HepG2 (cell line): ENCODE measurements around the gene CALR. TPM values are rescaled to one million over a fixed set of nuclear protein-coding genes. Genes with fewer than 3 reads are reported as not detected.

ENCODE experiments used
- GATAD1 ChIP-seq: IDR thresholded peaks from 2 replicates; pipeline ENCODE4 v1.6.1; 2016; ENCODE audit warnings: missing genetic modification reagents, missing compliant biosample characterization
- KLF9 ChIP-seq: IDR thresholded peaks from 2 replicates; pipeline ENCODE4 v1.6.1; 2016; ENCODE audit warnings: low read depth
- POGZ ChIP-seq: sonication (generic); formaldehyde crosslinking; IDR thresholded peaks from 2 replicates; pipeline ENCODE4 v1.4.0; 2020; ENCODE audit warnings: mild to moderate bottlenecking, missing genetic modification reagents
- REL ChIP-seq: sonication (generic); formaldehyde crosslinking; conservative IDR thresholded peaks from 2 replicates; pipeline ENCODE4 v1.8.0; 2022; ENCODE audit warnings: mild to moderate bottlenecking, missing genetic modification reagents, moderate library complexity
- TOPORS ChIP-seq: sonication (generic); formaldehyde crosslinking; IDR thresholded peaks from 2 replicates; pipeline ENCODE4 v1.8.0; 2023; ENCODE audit warnings: mild to moderate bottlenecking, missing genetic modification reagents
- YEATS2 ChIP-seq: sonication (generic); formaldehyde crosslinking; IDR thresholded peaks from 2 replicates; pipeline ENCODE4 v1.4.0; 2020; ENCODE audit warnings: missing genetic modification reagents, borderline replicate concordance
- ZNF121 ChIP-seq: sonication (generic); formaldehyde crosslinking; IDR thresholded peaks from 2 replicates; pipeline ENCODE4 v1.5.0; 2020; ENCODE audit warnings: mild to moderate bottlenecking, missing genetic modification reagents
- ZNF235 ChIP-seq: sonication (generic); formaldehyde crosslinking; IDR thresholded peaks from 2 replicates; pipeline ENCODE4 v1.8.1; 2023; ENCODE audit warnings: mild to moderate bottlenecking, missing genetic modification reagents, borderline replicate concordance
- ZNF570 ChIP-seq: sonication (generic); formaldehyde crosslinking; IDR thresholded peaks from 2 replicates; pipeline ENCODE4 v1.4.0; 2020; ENCODE audit warnings: mild to moderate bottlenecking, missing genetic modification reagents, borderline replicate concordance
- ZNF792 ChIP-seq: IDR thresholded peaks from 2 replicates; pipeline ENCODE4 v1.6.1; 2016
- polyA plus RNA-seq, 8 experiments: library from polyadenylated mRNA; depleted of rRNA in 3 of 8; stranded (reverse) in 7 of 8; unstranded in 1 of 8; fragments of >200 nt; fragmentation: Illumina TruSeq in 4 of 8; extraction: Trizol in 4 of 8; gene quantifications; 2 replicates each; pipeline versions ENCODE4 v1.2.1 to v1.2.3, GENCODE V29; 2011 to 2016; ENCODE audit warnings: low read depth in 4 of 8, missing spikeins in 1 of 8, mixed read lengths in 1 of 8; ENCODE audit not compliant: insufficient read depth in 1 of 8
- total RNA-seq, 5 experiments: library from RNA; depleted of rRNA; stranded (reverse); fragments of >200 nt; fragmentation: Illumina TruSeq; extraction: Trizol; gene quantifications; 2 replicates each; pipeline ENCODE4 v1.2.3, GENCODE V29; 2016; ENCODE audit warnings: low read depth in 1 of 5
- TF ChIP-seq, protein P1 (sequence below): sonication (generic); formaldehyde crosslinking; IDR thresholded peaks from 2 replicates; pipeline ENCODE4 v1.5.1; 2020; ENCODE audit warnings: missing genetic modification reagents, mild to moderate bottlenecking, borderline replicate concordance
- TF ChIP-seq, protein P2 (sequence below): sonication (generic); formaldehyde crosslinking; IDR thresholded peaks from 2 replicates; pipeline ENCODE4 v1.5.1; 2020; ENCODE audit warnings: missing genetic modification reagents, mild to moderate bottlenecking, borderline replicate concordance
- TF ChIP-seq, protein P3 (sequence below): sonication (generic); formaldehyde crosslinking; IDR thresholded peaks from 2 replicates; pipeline ENCODE4 v1.4.0; 2020; ENCODE audit warnings: low read depth, mild to moderate bottlenecking, missing genetic modification reagents
- TF ChIP-seq, protein P4 (sequence below): sonication (generic); formaldehyde crosslinking; IDR thresholded peaks from 2 replicates; pipeline ENCODE4 v1.4.0; 2020; ENCODE audit warnings: missing genetic modification reagents, low read depth, mild to moderate bottlenecking, borderline replicate concordance
- TF ChIP-seq, protein P5 (sequence below): IDR thresholded peaks from 2 replicates; pipeline ENCODE4 v1.6.1; 2018; ENCODE audit warnings: missing genetic modification reagents, mild to moderate bottlenecking, missing compliant biosample characterization
- TF ChIP-seq, protein P6 (sequence below): sonication (generic); formaldehyde crosslinking; IDR thresholded peaks from 2 replicates; pipeline ENCODE4 v1.8.0; 2022; ENCODE audit warnings: mild to moderate bottlenecking, missing genetic modification reagents

CALR gene
- total and polyA plus RNA-seq, 2 of the 13 experiments (the other 11 are each of a cell fraction or from before 2014, with no cell fraction given), result 898 to 934 TPM

DNA sequence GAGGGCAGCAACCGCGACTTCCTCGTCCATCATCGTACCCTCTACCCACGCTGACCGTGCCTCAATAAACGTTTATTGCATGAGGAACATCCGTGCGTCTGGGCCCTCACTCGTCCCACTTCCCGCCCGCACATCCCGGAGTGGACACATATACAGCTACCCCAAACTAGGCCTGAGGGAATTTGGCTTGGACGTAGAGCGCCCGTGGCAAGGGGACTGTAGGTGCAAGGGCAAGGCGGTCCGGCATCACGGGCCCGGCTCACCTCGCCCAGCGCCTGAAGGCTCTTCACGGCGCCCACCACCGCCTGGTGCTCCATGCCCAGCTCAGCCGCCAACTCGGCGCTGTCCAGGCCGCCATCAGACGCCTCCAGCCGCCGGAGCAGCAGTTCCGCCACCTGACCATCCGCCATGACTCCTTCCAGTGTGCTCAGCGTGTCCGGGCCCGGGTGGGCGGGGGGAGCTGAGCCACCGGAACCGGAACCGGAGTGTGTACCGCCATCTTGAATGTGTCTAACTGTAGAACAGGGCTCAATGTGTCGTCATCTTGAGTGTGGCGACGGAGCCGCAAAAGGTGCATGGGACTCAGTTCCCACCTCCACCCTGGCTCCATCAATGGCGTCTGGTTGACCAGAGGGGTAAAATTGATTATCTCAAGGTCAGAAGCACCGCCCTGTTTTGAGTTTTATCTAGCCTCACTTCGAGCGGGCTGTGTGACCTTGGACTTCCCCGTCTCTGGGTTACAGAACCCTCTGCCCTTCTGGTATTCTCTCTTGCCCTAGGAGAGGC is 4.9 kb upstream of the CALR start, which contains the start of gene FARSA (continued):
- TF ChIP-seq, protein P1, sequence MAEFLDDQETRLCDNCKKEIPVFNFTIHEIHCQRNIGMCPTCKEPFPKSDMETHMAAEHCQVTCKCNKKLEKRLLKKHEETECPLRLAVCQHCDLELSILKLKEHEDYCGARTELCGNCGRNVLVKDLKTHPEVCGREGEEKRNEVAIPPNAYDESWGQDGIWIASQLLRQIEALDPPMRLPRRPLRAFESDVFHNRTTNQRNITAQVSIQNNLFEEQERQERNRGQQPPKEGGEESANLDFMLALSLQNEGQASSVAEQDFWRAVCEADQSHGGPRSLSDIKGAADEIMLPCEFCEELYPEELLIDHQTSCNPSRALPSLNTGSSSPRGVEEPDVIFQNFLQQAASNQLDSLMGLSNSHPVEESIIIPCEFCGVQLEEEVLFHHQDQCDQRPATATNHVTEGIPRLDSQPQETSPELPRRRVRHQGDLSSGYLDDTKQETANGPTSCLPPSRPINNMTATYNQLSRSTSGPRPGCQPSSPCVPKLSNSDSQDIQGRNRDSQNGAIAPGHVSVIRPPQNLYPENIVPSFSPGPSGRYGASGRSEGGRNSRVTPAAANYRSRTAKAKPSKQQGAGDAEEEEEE, result peak; percentile 82; the same call in 1 of the 2 replicates
- peak; percentile 87 for TF ChIP-seq TOPORS (CRISPR knock-in tag)
- 0 out of 2 replicates have a peak, but pooled peaks have one; percentile 32 for TF ChIP-seq REL
- peak; percentile 66 for TF ChIP-seq POGZ (CRISPR knock-in tag)
- TF ChIP-seq, protein P2, sequence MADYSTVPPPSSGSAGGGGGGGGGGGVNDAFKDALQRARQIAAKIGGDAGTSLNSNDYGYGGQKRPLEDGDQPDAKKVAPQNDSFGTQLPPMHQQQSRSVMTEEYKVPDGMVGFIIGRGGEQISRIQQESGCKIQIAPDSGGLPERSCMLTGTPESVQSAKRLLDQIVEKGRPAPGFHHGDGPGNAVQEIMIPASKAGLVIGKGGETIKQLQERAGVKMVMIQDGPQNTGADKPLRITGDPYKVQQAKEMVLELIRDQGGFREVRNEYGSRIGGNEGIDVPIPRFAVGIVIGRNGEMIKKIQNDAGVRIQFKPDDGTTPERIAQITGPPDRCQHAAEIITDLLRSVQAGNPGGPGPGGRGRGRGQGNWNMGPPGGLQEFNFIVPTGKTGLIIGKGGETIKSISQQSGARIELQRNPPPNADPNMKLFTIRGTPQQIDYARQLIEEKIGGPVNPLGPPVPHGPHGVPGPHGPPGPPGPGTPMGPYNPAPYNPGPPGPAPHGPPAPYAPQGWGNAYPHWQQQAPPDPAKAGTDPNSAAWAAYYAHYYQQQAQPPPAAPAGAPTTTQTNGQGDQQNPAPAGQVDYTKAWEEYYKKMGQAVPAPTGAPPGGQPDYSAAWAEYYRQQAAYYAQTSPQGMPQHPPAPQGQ, result no peak
- TF ChIP-seq, protein P3, sequence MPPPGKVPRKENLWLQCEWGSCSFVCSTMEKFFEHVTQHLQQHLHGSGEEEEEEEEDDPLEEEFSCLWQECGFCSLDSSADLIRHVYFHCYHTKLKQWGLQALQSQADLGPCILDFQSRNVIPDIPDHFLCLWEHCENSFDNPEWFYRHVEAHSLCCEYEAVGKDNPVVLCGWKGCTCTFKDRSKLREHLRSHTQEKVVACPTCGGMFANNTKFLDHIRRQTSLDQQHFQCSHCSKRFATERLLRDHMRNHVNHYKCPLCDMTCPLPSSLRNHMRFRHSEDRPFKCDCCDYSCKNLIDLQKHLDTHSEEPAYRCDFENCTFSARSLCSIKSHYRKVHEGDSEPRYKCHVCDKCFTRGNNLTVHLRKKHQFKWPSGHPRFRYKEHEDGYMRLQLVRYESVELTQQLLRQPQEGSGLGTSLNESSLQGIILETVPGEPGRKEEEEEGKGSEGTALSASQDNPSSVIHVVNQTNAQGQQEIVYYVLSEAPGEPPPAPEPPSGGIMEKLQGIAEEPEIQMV (CRISPR knock-in tag), result no peak
- TF ChIP-seq ZNF570 (CRISPR knock-in tag), result no peak
- TF ChIP-seq YEATS2, result peak; percentile 89; the same call in 1 of the 2 replicates
- TF ChIP-seq KLF9 (CRISPR knock-in tag), result 0 out of 2 replicates have a peak, but pooled peaks have one; percentile 34
- peak; percentile 92 for TF ChIP-seq GATAD1
- TF ChIP-seq, protein P4, sequence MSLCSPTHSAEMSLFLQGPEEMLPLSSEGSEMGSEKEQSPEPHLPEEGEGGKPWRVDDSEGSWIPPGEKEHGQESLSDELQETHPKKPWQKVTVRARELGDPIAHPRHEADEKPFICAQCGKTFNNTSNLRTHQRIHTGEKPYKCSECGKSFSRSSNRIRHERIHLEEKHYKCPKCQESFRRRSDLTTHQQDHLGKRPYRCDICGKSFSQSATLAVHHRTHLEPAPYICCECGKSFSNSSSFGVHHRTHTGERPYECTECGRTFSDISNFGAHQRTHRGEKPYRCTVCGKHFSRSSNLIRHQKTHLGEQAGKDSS (CRISPR knock-in tag), result peak; percentile 99
- TF ChIP-seq, protein P5, sequence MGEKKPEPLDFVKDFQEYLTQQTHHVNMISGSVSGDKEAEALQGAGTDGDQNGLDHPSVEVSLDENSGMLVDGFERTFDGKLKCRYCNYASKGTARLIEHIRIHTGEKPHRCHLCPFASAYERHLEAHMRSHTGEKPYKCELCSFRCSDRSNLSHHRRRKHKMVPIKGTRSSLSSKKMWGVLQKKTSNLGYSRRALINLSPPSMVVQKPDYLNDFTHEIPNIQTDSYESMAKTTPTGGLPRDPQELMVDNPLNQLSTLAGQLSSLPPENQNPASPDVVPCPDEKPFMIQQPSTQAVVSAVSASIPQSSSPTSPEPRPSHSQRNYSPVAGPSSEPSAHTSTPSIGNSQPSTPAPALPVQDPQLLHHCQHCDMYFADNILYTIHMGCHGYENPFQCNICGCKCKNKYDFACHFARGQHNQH (CRISPR knock-in tag), result peak; percentile 42; the same call in 1 of the 2 replicates
- peak; percentile 75 for TF ChIP-seq ZNF792 (CRISPR knock-in tag)
- TF ChIP-seq ZNF121 (CRISPR knock-in tag), result no peak
- peak; percentile 22; the same call in 1 of the 2 replicates for TF ChIP-seq ZNF235 (CRISPR knock-in tag)
- TF ChIP-seq, protein P6, sequence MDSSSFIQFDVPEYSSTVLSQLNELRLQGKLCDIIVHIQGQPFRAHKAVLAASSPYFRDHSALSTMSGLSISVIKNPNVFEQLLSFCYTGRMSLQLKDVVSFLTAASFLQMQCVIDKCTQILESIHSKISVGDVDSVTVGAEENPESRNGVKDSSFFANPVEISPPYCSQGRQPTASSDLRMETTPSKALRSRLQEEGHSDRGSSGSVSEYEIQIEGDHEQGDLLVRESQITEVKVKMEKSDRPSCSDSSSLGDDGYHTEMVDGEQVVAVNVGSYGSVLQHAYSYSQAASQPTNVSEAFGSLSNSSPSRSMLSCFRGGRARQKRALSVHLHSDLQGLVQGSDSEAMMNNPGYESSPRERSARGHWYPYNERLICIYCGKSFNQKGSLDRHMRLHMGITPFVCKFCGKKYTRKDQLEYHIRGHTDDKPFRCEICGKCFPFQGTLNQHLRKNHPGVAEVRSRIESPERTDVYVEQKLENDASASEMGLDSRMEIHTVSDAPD (CRISPR knock-in tag), result 0 out of 2 replicates have a peak, but pooled peaks have one; percentile 43
